Esophagus muscularis mucosa (tissue), 4 donors: ENCODE results near the gene CNPY3.

ENCODE experiments used
- CTCF ChIP-seq, 3 experiments: fragments of 200-600 bp in 2 of 3; fragments of 450-650 bp in 1 of 3; sonication (generic) in 2 of 3; IDR thresholded peaks; one replicate each; pipeline ENCODE4 v1.5.1; 2017 to 2019; ENCODE audit warnings: antibody characterized with exemption in 3 of 3, mild to moderate bottlenecking in 2 of 3, moderate library complexity in 1 of 3
- EP300 ChIP-seq: sonication (generic); formaldehyde crosslinking; IDR thresholded peaks from one replicate; pipeline ENCODE4 v1.6.1; 2017; ENCODE audit warnings: antibody characterized with exemption
- POLR2A ChIP-seq: fragments of 450-650 bp; IDR thresholded peaks from one replicate; pipeline ENCODE4 v1.6.1; 2017; ENCODE audit warnings: antibody characterized with exemption, moderate library complexity, mild to moderate bottlenecking, low read depth
- POLR2AphosphoS5 ChIP-seq, 2 donors: sonication (generic); formaldehyde crosslinking; IDR thresholded peaks; one replicate each; pipeline ENCODE4 v1.6.1; 2017; ENCODE audit warnings: antibody characterized with exemption in 2 of 2

GRCh38 chr6:42938428-42938796, 9.1 kb downstream of the CNPY3 start:
- TF ChIP-seq CTCF (IDR thresholded peaks at IDR 0.05) (no peak), POLR2A (no peak), POLR2AphosphoS5 (IDR thresholded peaks at IDR 0.05) (no peak), EP300 (no peak)
